Endothelial cell of umbilical vein (primary cell): ENCODE data around the gene ACCSL. TPM values are rescaled to one million over a fixed set of nuclear protein-coding genes. Genes with fewer than 3 reads are reported as not detected.

Experiments
- BruUV-seq: library from RNA; stranded (reverse); fragments of 400-500 nt; replicated peaks from 2 replicates; lab custom pipeline; 2021; lab: Mats Ljungman, UMichigan
- CTCF ChIA-PET: fragments of 300-600, 350-600 bp; sonication (Branson Sonifier 250); formaldehyde crosslinking; loops from one replicate; lab custom pipeline; 2021; ENCODE audit warnings: antibody characterized with exemption, inconsistent platforms; lab: Charles Lee
- POLR2A ChIA-PET: fragments of 300-600, 350-600 bp; sonication (Branson Sonifier 250); formaldehyde crosslinking; loops from one replicate; lab custom pipeline; 2021; ENCODE audit warnings: antibody characterized with exemption, inconsistent platforms; lab: Charles Lee
- DNase-seq: peaks from one replicate; pipeline ENCODE4 v3.0.0-alpha.2; 2011; ENCODE audit warnings: low read depth, low spot score
- FAIRE-seq: peaks from 2 replicates; lab custom pipeline; 2011; peaks lifted over from hg19 to GRCh38; lab: Jason Lieb, UNC
- H2AFZ ChIP-seq: 2 replicates; pipeline ENCODE4 v1.6.0; 2012; ENCODE audit warnings: low read depth, low read length, control low read depth, inconsistent platforms
- H3K27ac ChIP-seq: 2 replicates; pipeline ENCODE4 v1.5.1; 2011; ENCODE audit warnings: low read depth, mild to moderate bottlenecking, control low read depth, low read length, moderate library complexity; ENCODE audit not compliant: insufficient read depth
- H3K27me3 ChIP-seq, 2 experiments: 2 replicates each; pipeline versions ENCODE4 v1.6.0 to v1.6.1; 2011; ENCODE audit warnings: low read length in 2 of 2, mixed read lengths in 1 of 2; ENCODE audit not compliant: control insufficient read depth in 2 of 2, insufficient read depth in 2 of 2
- H3K36me3 ChIP-seq, 2 experiments: 2 replicates in 1 of 2; 3 replicates in 1 of 2; pipeline ENCODE4 v1.5.1; 2011; ENCODE audit warnings: low read length in 2 of 2, mild to moderate bottlenecking in 1 of 2, moderate library complexity in 1 of 2; ENCODE audit not compliant: control insufficient read depth in 2 of 2, insufficient read depth in 2 of 2; ENCODE audit errors: extremely low read depth in 1 of 2
- H3K4me1 ChIP-seq: 3 replicates; pipeline ENCODE4 v1.5.1; 2011; ENCODE audit warnings: mild to moderate bottlenecking, low read length; ENCODE audit not compliant: control insufficient read depth, insufficient read depth; ENCODE audit errors: extremely low read depth
- H3K4me2 ChIP-seq: 2 replicates; pipeline ENCODE4 v1.6.1; 2011; ENCODE audit warnings: low read length, control low read depth, mixed read lengths; ENCODE audit not compliant: insufficient read depth
- H3K4me3 ChIP-seq, 3 experiments: fragments of 200-600 bp in 1 of 3; sonication (generic), shearing (Covaris generic) in 1 of 3; replicated peaks in 1 of 3; 2 replicates each; pipeline ENCODE4 v1.5.1; 2011 to 2016; ENCODE audit warnings: control low read depth in 3 of 3, low read length in 3 of 3, mild to moderate bottlenecking in 2 of 3, inconsistent platforms in 1 of 3, low read depth in 1 of 3, moderate library complexity in 1 of 3; ENCODE audit not compliant: insufficient read depth in 1 of 3
- H3K79me2 ChIP-seq: 2 replicates; pipeline ENCODE4 v1.6.0; 2012; ENCODE audit warnings: low read length, inconsistent platforms; ENCODE audit not compliant: control insufficient read depth, insufficient read depth
- H3K9ac ChIP-seq: replicated peaks from 2 replicates; pipeline ENCODE3; 2011; ENCODE audit warnings: low read length, control low read depth; ENCODE audit not compliant: insufficient read depth; ENCODE audit errors: extremely low read depth
- H3K9me1 ChIP-seq: replicated peaks from 3 replicates; pipeline ENCODE4 v1.6.0; 2011; ENCODE audit warnings: mild to moderate bottlenecking, low read length; ENCODE audit not compliant: control insufficient read depth, insufficient read depth; ENCODE audit errors: extremely low read depth
- H3K9me3 ChIP-seq: replicated peaks from 2 replicates; pipeline ENCODE4 v1.5.1; 2012; ENCODE audit warnings: low read length, inconsistent platforms; ENCODE audit not compliant: control insufficient read depth, insufficient read depth
- H4K20me1 ChIP-seq: replicated peaks from 2 replicates; pipeline ENCODE3; 2011; ENCODE audit warnings: mild to moderate bottlenecking, low read length; ENCODE audit not compliant: control insufficient read depth, insufficient read depth; ENCODE audit errors: extremely low read depth
- CTCF ChIP-seq, 2 donors: IDR thresholded peaks; 1 replicate in 1 of 2; 2 replicates in 1 of 2; pipeline ENCODE4 v1.5.1; 2011; ENCODE audit warnings: low read length in 2 of 2, mild to moderate bottlenecking in 2 of 2, moderate library complexity in 2 of 2, control low read depth in 1 of 2, inconsistent platforms in 1 of 2, low read depth in 1 of 2; ENCODE audit not compliant: insufficient read depth in 1 of 2; ENCODE audit errors: extremely low read depth in 1 of 2
- EZH2 ChIP-seq: IDR thresholded peaks from 2 replicates; pipeline ENCODE4 v1.6.1; 2012; ENCODE audit warnings: borderline replicate concordance, low read depth, mild to moderate bottlenecking, moderate library complexity, low read length, inconsistent platforms; ENCODE audit not compliant: severe bottlenecking
- FOS ChIP-seq: IDR thresholded peaks from 2 replicates; pipeline ENCODE4 v1.6.1; 2011; ENCODE audit warnings: mild to moderate bottlenecking, low read length, moderate library complexity, borderline replicate concordance; ENCODE audit not compliant: insufficient read depth
- GATA2 ChIP-seq: IDR thresholded peaks from 2 replicates; pipeline ENCODE4 v1.7.0; 2011; ENCODE audit warnings: low read depth, mild to moderate bottlenecking, moderate library complexity, mixed read lengths, low read length; ENCODE audit not compliant: insufficient read length, insufficient read depth
- MAX ChIP-seq: IDR thresholded peaks from 2 replicates; pipeline ENCODE4 v1.6.1; 2011; ENCODE audit not compliant: insufficient read depth, insufficient read length
- MYC ChIP-seq: IDR thresholded peaks from one replicate; pipeline ENCODE4 v1.6.1; 2011; ENCODE audit warnings: mild to moderate bottlenecking, low read depth, low read length
- POLR2A ChIP-seq: IDR thresholded peaks from 2 replicates; pipeline ENCODE4 v1.6.1; 2012; ENCODE audit warnings: low read depth, mild to moderate bottlenecking, control low read depth, low read length
- POLR2AphosphoS5 ChIP-seq: IDR thresholded peaks from 2 replicates; pipeline ENCODE4 v1.6.1; 2012; ENCODE audit warnings: low read depth, mild to moderate bottlenecking, control low read depth, low read length, moderate library complexity; ENCODE audit not compliant: insufficient read depth
- dilution Hi-C: fragments of 300-500 bp; cut with MboI; formaldehyde crosslinking; loops from one replicate; pipeline ENCODE4 v1.15.0; 2019; ENCODE audit warnings: low sequenced_read_pairs; ENCODE audit not compliant: extremely low pct_ligation_motif_present
- intact Hi-C: fragments of 100-400 bp; cut with micrococcal nuclease; formaldehyde crosslinking; loops from one replicate; pipeline ENCODE4 v1.10.0; 2022
- polyA plus RNA-seq, 4 experiments: library from polyadenylated mRNA; depleted of rRNA in 3 of 4; stranded (reverse) in 3 of 4; unstranded in 1 of 4; fragments of >200 nt; gene quantifications; 2 replicates each; pipeline versions ENCODE4 v1.2.1 to v1.2.3, GENCODE V29; 2011 to 2012; ENCODE audit warnings: missing spikeins in 1 of 4
- total RNA-seq: library from RNA; stranded (reverse); gene quantifications from 2 replicates; pipeline ENCODE4 v1.2.3, GENCODE V29; 2021

ACCSL gene
- total and polyA plus RNA-seq, 2 donors (not counting 3 experiments of a cell fraction or from before 2014, with no cell fraction given): not detected

- FAIRE-seq: no peak
Measured at GRCh38 chr11:44017443-44018126, 30.2 kb upstream of the ACCSL start.

GRCh38 chr11:44018127-44018521 is 29.7 kb upstream of the ACCSL start:
- intact Hi-C loops (no loop called here), dilution Hi-C loops (no loop called here)
- BruUV-seq: no TSS peak
- Histone ChIP-seq H2AFZ (no peak overlapping the region), H3K4me1 (no peaks in the 10 kb centered on the region), H3K9me3 (no peaks in the 10 kb centered on the region), H3K9ac (no peak overlapping the region), H4K20me1 (no peaks in the 10 kb centered on the region), H3K4me2 (no peak overlapping the region), H3K27me3 (peaks cover 7 to 19% of the 10 kb centered on the region in 2 experiments), H3K4me3 (no peak overlapping the region), H3K79me2 (no peaks in the 10 kb centered on the region), H3K9me1 (no peaks in the 10 kb centered on the region), H3K27ac (no peak overlapping the region), H3K36me3 (no peaks in the 10 kb centered on the region)
- ChIA-PET POLR2A (no interaction called here), CTCF (interaction anchor here (1.1 kb wide), 1 partner anchor 12 kb away, joined by 3 read pairs; no protein-coding TSS in a partner anchor)
- DNase-seq: no peak
- no peak for FAIRE-seq
- TF ChIP-seq POLR2A (no peak), GATA2 (no peak), MAX (no peak), FOS (no peak), POLR2AphosphoS5 (no peak), EZH2 (no peak), CTCF (IDR thresholded peaks at IDR 0.05; ENCODE audit: extremely low read depth in 1 of 2, insufficient read depth in 1 of 2, low read depth in 1 of 2, low read length in 2 of 2) (no peak)

More at GRCh38 chr11:44017443-44018126, 30.2 kb upstream of the ACCSL start:
- no peak overlapping the region for H3K4me3 ChIP-seq
- no peaks in the 10 kb centered on the region for H3K9me3 ChIP-seq
- H3K27ac ChIP-seq: no peak overlapping the region
- H3K4me2 ChIP-seq: no peak overlapping the region
- intact Hi-C loops (no loop called here), dilution Hi-C loops (no loop called here)
- H2AFZ ChIP-seq: no peak overlapping the region
- ChIA-PET CTCF (interaction anchor here (1.1 kb wide), 1 partner anchor 12 kb away, joined by 3 read pairs; no protein-coding TSS in a partner anchor), POLR2A (no interaction called here)
- no peaks in the 10 kb centered on the region for H3K79me2 ChIP-seq
- no peaks in the 10 kb centered on the region for H3K4me1 ChIP-seq
- H4K20me1 ChIP-seq: no peaks in the 10 kb centered on the region
- H3K36me3 ChIP-seq: no peaks in the 10 kb centered on the region
- H3K9ac ChIP-seq: no peak overlapping the region
- BruUV-seq: no TSS peak
- H3K9me1 ChIP-seq: no peaks in the 10 kb centered on the region
- no peak for DNase-seq
- TF ChIP-seq MAX: no peak
- TF ChIP-seq MYC: no peak
- TF ChIP-seq FOS: no peak
- H3K27me3 ChIP-seq: peaks cover 7 to 19% of the 10 kb centered on the region in 2 experiments
